ENCODE measurements around the gene KAT14. TPM values are rescaled to one million over a fixed set of nuclear protein-coding genes. Genes with fewer than 3 reads are reported as not detected.
"Not testable (repeated sequence)": the region's sequence is repeated elsewhere in the genome, so short reads cannot be mapped to it uniquely, and the experiment has no call there.

Gene KAT14, protein sequence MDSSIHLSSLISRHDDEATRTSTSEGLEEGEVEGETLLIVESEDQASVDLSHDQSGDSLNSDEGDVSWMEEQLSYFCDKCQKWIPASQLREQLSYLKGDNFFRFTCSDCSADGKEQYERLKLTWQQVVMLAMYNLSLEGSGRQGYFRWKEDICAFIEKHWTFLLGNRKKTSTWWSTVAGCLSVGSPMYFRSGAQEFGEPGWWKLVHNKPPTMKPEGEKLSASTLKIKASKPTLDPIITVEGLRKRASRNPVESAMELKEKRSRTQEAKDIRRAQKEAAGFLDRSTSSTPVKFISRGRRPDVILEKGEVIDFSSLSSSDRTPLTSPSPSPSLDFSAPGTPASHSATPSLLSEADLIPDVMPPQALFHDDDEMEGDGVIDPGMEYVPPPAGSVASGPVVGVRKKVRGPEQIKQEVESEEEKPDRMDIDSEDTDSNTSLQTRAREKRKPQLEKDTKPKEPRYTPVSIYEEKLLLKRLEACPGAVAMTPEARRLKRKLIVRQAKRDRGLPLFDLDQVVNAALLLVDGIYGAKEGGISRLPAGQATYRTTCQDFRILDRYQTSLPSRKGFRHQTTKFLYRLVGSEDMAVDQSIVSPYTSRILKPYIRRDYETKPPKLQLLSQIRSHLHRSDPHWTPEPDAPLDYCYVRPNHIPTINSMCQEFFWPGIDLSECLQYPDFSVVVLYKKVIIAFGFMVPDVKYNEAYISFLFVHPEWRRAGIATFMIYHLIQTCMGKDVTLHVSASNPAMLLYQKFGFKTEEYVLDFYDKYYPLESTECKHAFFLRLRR
- total RNA-seq, result 17.1 and 17.9 TPM in 2 replicates

- peak; percentile 90 for DNase-seq (ENCODE audit: low spot score)
- intact Hi-C loops (cut with micrococcal nuclease), result loop anchor here (1.0 to 10.0 kb wide), 16 partner anchors 80 to 1877 kb away; partner anchors contain the start of genes BFSP1, DSTN, DZANK1 and MGME1
- Mint-ChIP-seq H3K36me3 (ENCODE audit: low read depth) (peaks cover 13% of the 10 kb centered on the region), H3K9me3 (no peaks in the 10 kb centered on the region), H3K4me3 (peak within 1 kb of the TSS; percentile 90), H3K27ac (peak within 1 kb of the TSS; percentile 82), H3K27me3 (ENCODE audit: insufficient read depth) (no peaks in the 10 kb centered on the region), H3K4me1 (ENCODE audit: low read depth) (peaks cover 29% of the 10 kb centered on the region)
Observed at GRCh38 chr20:18137412-18138265, at the start of gene KAT14, which contains the start of gene PET117. TSS of gene KAT14 (plus strand) at chr20:18137863. CDS start at chr20:18142661, 4,798 bp downstream. TSS of gene PET117 (plus strand) at chr20:18137863. CDS start at chr20:18137956, 93 bp downstream.

DNA sequence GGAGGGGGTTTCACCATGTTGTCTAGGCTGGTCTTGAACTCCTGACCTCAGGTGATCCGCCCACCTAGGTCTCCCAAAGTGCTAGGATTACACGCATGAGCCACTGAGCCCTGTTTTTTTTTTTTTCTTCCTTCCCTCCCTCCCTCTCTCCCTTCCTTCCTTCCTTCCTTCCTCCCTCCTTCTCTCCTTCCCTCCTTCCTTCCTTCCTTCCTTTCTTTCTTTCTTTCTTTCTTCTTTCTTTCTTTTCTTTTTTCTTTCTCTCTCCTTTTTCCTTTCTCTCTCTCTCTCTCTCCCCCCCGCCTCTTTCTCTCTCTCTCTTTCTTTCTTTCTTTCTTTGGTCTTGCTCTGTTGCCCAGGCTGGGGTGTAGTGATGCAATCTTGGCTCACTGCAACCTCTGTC is 49.4 kb upstream of the KAT14 start:
- intact Hi-C loops (cut with micrococcal nuclease); H3K36me3 Mint-ChIP-seq (ENCODE audit: low read depth); H3K27ac Mint-ChIP-seq; DNase-seq (ENCODE audit: low spot score); H3K4me1 Mint-ChIP-seq (ENCODE audit: low read depth); H3K27me3 Mint-ChIP-seq (ENCODE audit: insufficient read depth); H3K4me3 Mint-ChIP-seq; H3K9me3 Mint-ChIP-seq: not testable (repeated sequence)

DNA sequence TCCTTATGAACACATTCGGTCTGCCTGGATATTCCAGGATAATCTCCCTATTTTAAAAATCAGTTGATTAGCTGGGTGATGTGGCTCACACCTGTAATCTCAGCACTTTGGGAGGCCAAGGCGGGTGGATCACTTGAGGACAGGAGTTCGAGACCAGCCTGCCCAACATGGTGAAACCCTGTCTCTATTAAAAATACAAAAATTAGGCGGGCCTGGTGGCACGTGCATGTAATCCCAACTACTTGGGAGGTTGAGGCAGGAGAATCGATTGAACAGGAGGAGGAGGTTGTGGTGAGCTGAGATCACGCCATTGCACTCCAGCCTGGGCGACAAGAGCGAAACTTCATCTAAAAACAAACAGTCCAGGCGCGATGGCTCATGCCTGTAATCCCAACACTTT is 48.8 kb upstream of the KAT14 start:
- not testable (repeated sequence) for H3K36me3 Mint-ChIP-seq (ENCODE audit: low read depth); H3K9me3 Mint-ChIP-seq; H3K4me1 Mint-ChIP-seq (ENCODE audit: low read depth)

GRCh38 chr20:18090044-18090443 is 47.6 kb upstream of the KAT14 start:
- no peaks in the 10 kb centered on the region for H3K9me3 Mint-ChIP-seq
- no peaks in the 10 kb centered on the region for H3K4me1 Mint-ChIP-seq (ENCODE audit: low read depth)
- H3K27me3 Mint-ChIP-seq (ENCODE audit: insufficient read depth), result no peaks in the 10 kb centered on the region
- intact Hi-C loops (cut with micrococcal nuclease), result no loop called here
- no peak overlapping the region for H3K4me3 Mint-ChIP-seq
- DNase-seq (ENCODE audit: low spot score), result no peak
- no peaks in the 10 kb centered on the region for H3K36me3 Mint-ChIP-seq (ENCODE audit: low read depth)
- H3K27ac Mint-ChIP-seq, result no peak overlapping the region

More for the DNA sequence above, 48.8 kb upstream of the KAT14 start:
- H3K27ac Mint-ChIP-seq; H3K27me3 Mint-ChIP-seq (ENCODE audit: insufficient read depth); DNase-seq (ENCODE audit: low spot score); H3K4me3 Mint-ChIP-seq; intact Hi-C loops (cut with micrococcal nuclease): not testable (repeated sequence)

DNA sequence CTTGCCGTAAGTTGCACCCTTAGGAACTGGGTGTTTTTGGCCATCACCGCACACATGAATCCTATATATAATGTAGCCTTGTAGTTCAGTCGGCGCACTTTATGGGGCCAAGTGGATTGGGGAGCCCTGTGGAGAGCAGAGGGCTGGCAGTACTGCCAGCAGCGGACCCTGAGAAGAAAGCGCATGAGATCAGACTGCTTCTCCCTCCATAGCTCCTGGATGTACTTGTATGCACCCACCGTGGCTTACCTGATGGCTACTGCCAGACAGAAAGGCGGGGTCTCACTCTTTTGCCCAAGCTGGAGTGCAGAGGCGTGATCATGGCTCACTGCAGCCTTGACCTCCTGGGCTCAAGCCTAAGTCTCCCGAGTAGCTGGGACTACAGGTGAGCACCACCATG is 47.2 kb upstream of the KAT14 start:
- Mint-ChIP-seq H3K36me3 (ENCODE audit: low read depth) (no peaks in the 10 kb centered on the region), H3K9me3 (no peaks in the 10 kb centered on the region), H3K4me3 (no peak overlapping the region)

GRCh38 chr20:18091623-18092022 is 46.0 kb upstream of the KAT14 start:
- Mint-ChIP-seq H3K27me3 (ENCODE audit: insufficient read depth) (no peaks in the 10 kb centered on the region), H3K4me1 (ENCODE audit: low read depth) (no peaks in the 10 kb centered on the region), H3K4me3 (no peak overlapping the region), H3K27ac (no peak overlapping the region), H3K9me3 (no peaks in the 10 kb centered on the region), H3K36me3 (ENCODE audit: low read depth) (no peaks in the 10 kb centered on the region)
- intact Hi-C loops (cut with micrococcal nuclease), result no loop called here
- DNase-seq (ENCODE audit: low spot score), result no peak

More for the DNA sequence above, 47.2 kb upstream of the KAT14 start:
- intact Hi-C loops (cut with micrococcal nuclease), result no loop called here
- Mint-ChIP-seq H3K27me3 (ENCODE audit: insufficient read depth) (no peaks in the 10 kb centered on the region), H3K4me1 (ENCODE audit: low read depth) (no peaks in the 10 kb centered on the region), H3K27ac (no peak overlapping the region)
- DNase-seq (ENCODE audit: low spot score), result no peak

- no peaks in the 10 kb centered on the region for H3K27me3 Mint-ChIP-seq (ENCODE audit: insufficient read depth)
- no peaks in the 10 kb centered on the region for H3K4me1 Mint-ChIP-seq (ENCODE audit: low read depth)
- no peaks in the 10 kb centered on the region for H3K36me3 Mint-ChIP-seq (ENCODE audit: low read depth)
- intact Hi-C loops (cut with micrococcal nuclease), result no loop called here
- no peak overlapping the region for H3K4me3 Mint-ChIP-seq
- no peak for DNase-seq (ENCODE audit: low spot score)
- no peaks in the 10 kb centered on the region for H3K9me3 Mint-ChIP-seq
- H3K27ac Mint-ChIP-seq, result no peak overlapping the region
Observed at GRCh38 chr20:18092890-18093289, 44.8 kb upstream of the KAT14 start.

- Mint-ChIP-seq H3K27ac (no peak overlapping the region), H3K9me3 (no peaks in the 10 kb centered on the region), H3K4me1 (ENCODE audit: low read depth) (no peaks in the 10 kb centered on the region), H3K4me3 (no peak overlapping the region), H3K36me3 (ENCODE audit: low read depth) (no peaks in the 10 kb centered on the region), H3K27me3 (ENCODE audit: insufficient read depth) (no peaks in the 10 kb centered on the region)
- DNase-seq (ENCODE audit: low spot score), result no peak
- intact Hi-C loops (cut with micrococcal nuclease), result no loop called here
Observed at GRCh38 chr20:18093388-18093787, 44.3 kb upstream of the KAT14 start.

- H3K36me3 Mint-ChIP-seq (ENCODE audit: low read depth), result no peaks in the 10 kb centered on the region
- no peak overlapping the region for H3K27ac Mint-ChIP-seq
- no peaks in the 10 kb centered on the region for H3K27me3 Mint-ChIP-seq (ENCODE audit: insufficient read depth)
- H3K4me1 Mint-ChIP-seq (ENCODE audit: low read depth), result no peaks in the 10 kb centered on the region
- no peaks in the 10 kb centered on the region for H3K9me3 Mint-ChIP-seq
- H3K4me3 Mint-ChIP-seq, result no peak overlapping the region
- intact Hi-C loops (cut with micrococcal nuclease), result no loop called here
- DNase-seq (ENCODE audit: low spot score), result no peak
Observed at GRCh38 chr20:18094191-18094590, 43.5 kb upstream of the KAT14 start.

- DNase-seq (ENCODE audit: low spot score); H3K36me3 Mint-ChIP-seq (ENCODE audit: low read depth); H3K27ac Mint-ChIP-seq; H3K4me3 Mint-ChIP-seq; H3K9me3 Mint-ChIP-seq; H3K27me3 Mint-ChIP-seq (ENCODE audit: insufficient read depth); intact Hi-C loops (cut with micrococcal nuclease); H3K4me1 Mint-ChIP-seq (ENCODE audit: low read depth): not testable (repeated sequence)
Observed at GRCh38 chr20:18100569-18100968, 37.1 kb upstream of the KAT14 start.

DNA sequence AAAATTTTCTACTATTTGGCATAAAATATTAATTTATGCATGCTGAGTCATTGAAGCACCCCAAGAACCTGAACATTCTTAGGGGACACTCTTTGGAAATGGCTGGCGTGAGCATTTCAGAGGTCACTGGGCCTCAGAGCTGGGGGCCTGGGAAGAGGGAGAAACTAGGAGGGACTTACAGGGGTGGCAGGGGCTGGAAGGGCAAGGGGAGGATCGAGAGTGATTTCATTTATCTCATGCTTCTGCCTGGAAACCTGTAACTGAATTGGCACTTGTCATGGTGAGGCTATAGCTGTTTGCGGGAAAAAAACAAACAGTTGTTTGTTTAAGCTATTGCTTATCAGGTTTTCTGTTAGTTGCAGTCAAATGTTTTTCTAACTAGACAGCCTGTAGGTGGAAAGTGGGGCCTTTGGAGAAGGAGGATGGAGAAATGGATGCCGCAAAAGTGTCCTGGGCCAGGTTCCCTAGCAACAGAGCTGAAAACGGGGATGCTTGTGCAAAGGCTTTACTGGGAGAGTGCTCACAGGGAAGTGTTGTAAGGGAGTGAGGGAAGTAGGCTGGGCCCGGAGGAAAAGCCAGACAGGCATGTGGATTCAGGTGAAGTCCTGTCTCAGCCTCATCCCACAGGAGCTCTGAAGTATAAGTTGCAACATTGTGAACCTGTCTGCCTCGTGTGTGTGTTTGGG is 36.4 kb upstream of the KAT14 start:
- no peak for DNase-seq (ENCODE audit: low spot score)
- H3K4me1 Mint-ChIP-seq (ENCODE audit: low read depth), result no peaks in the 10 kb centered on the region
- intact Hi-C loops (cut with micrococcal nuclease), result no loop called here
- H3K27me3 Mint-ChIP-seq (ENCODE audit: insufficient read depth), result no peaks in the 10 kb centered on the region
- H3K4me3 Mint-ChIP-seq, result no peak overlapping the region
- H3K36me3 Mint-ChIP-seq (ENCODE audit: low read depth), result no peaks in the 10 kb centered on the region
- H3K27ac Mint-ChIP-seq, result no peak overlapping the region
- H3K9me3 Mint-ChIP-seq, result no peaks in the 10 kb centered on the region

GRCh38 chr20:18103497-18103896 is 34.2 kb upstream of the KAT14 start:
- Mint-ChIP-seq H3K27me3 (ENCODE audit: insufficient read depth) (no peaks in the 10 kb centered on the region), H3K27ac (no peak overlapping the region), H3K36me3 (ENCODE audit: low read depth) (no peaks in the 10 kb centered on the region), H3K9me3 (no peaks in the 10 kb centered on the region), H3K4me3 (no peak overlapping the region), H3K4me1 (ENCODE audit: low read depth) (no peaks in the 10 kb centered on the region)
- intact Hi-C loops (cut with micrococcal nuclease), result no loop called here
- no peak for DNase-seq (ENCODE audit: low spot score)

Measured in activated T-helper 1 cell treated with anti-CD3 and anti-CD28 coated beads, Interleukin-12 subunit alpha, Interleukin-12 subunit beta, Interleukin-2, Interleukin-4 antibody, amounts not matched to agents 30 ng/mL and 10 ng/mL and 1 ng/mL, durations not matched to agents 14 hours and 24 hours and 36 hours (primary cell).